NCI-H128 (cell line): ENCODE results near the gene TECTA.
A peak's percentile ranks its signal among the peaks of the same experiment; 100 is the strongest.
"Not testable (repeated sequence)": the region's sequence is repeated elsewhere in the genome, so short reads cannot be mapped to it uniquely, and the experiment has no call there.

Experiments
- DNase-seq: peaks from one replicate; lab custom pipeline; 2025; ENCODE audit not compliant: unreplicated experiment; lab: John Stamatoyannopoulos, UW

TECTA gene

DNA sequence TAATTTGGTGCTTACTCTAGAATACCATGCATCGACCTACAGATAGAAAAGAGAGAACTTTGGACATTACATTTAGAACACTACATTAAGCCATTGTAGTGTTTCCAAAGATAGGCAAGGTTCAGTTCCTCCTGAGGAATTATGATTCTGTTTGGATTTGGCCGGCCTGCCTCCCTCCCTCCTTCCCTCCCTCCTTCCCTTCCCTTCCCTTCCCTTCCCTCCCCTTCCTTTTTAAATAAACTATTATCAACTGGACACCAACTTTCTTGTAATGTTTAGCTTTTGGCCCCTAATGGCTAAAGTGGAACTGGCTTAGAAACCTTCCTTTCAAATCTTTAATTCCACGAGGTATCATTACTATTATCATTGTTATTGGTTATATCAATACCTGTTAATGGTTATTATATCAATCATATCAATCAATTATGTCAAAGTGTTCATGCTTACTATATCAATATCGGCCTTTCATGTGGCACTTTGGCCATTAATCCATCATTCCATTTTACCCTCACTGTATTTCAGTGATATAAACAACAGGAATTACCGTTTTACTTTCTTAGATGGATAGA, 60.4 kb downstream of the TECTA start:
- no peak for DNase-seq

- DNase-seq: no peak
Observed at GRCh38 chr11:121163658-121164308, 62.7 kb downstream of the TECTA start.

DNA sequence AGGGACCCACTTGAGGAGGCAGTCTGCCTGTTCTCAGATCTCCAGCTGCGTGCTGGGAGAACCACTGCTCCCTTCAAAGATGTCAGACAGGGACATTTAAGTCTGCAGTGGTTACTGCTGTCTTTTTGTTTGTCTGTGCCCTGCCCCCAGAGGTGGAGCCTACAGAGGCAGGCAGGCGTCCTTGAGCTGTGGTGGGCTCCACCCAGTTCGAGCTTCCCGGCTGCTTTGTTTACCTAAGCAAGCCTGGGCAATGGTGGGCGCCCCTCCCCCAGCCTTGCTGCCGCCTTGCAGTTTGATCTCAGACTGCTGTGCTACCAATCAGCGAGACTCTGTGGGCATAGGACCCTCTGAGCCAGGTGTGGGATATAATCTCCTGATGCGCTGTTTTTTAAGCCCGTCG, 76.6 kb downstream of the TECTA start:
- DNase-seq: not testable (repeated sequence)

- DNase-seq: no peak
Observed at GRCh38 chr11:121179306-121179705, 78.3 kb downstream of the TECTA start.

DNA sequence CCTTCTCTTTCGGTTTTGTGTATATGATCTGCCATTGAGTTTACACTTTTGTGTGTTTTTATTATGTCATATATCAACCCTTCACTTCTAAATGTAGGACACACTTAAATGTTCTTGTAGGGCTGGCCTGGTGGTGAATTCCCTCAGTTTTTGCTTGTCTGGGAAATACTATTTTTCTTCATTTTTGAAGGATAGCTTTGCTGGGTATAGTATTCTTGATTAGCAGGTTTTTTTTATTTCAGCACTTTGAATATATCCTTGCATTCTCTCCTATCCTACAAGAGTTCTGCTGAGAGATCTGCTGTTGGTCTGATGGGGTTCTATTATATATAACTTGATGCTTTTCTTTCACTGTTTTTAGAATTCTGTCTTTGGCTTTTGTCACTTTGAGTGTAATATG, 79.1 kb downstream of the TECTA start:
- DNase-seq: no peak

DNA sequence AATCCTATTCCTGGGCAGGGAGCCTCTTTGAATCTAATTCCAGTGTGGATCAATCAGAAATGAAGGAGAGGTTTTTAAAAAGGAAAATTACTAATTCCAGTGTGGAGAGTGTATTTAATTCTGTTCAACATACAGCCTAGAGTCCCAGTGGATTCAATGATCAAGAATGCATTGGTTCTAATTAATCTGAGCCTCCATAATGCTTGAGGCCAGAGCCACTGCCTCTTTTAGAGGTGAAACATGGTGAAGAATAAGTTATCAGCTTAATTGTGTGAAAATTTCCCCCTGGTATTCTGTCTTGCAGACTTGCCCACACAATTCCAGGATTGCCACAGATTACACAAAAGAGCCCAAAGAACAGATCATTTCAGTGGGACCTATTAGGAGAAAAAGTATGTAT, 87.7 kb downstream of the TECTA start:
- no peak for DNase-seq

DNA sequence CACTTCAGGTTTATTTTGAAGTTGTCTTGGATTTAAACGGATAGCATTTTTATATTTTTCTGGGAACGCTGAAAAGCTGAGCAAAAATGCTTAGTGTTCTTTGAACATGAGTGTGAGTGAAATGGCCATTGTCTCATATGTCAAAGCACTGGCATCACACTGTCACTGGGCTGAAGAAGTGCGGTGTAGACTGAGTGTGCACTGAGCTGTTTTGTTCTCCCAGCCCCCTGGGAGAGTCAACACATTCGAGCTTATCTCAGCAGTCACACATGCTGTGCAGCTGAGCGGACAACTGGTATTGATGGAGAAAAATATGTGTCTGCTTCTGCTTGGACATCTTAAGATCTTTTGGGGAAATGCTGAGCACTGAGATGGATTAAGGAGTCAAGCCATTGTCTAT, 90.8 kb downstream of the TECTA start:
- DNase-seq: no peak

GRCh38 chr11:121194731-121195596, 93.9 kb downstream of the TECTA start:
- DNase-seq: peak; percentile 37

GRCh38 chr11:121198491-121198890, 97.4 kb downstream of the TECTA start:
- no peak for DNase-seq

GRCh38 chr11:121199516-121199915, 98.5 kb downstream of the TECTA start:
- DNase-seq: no peak

DNA sequence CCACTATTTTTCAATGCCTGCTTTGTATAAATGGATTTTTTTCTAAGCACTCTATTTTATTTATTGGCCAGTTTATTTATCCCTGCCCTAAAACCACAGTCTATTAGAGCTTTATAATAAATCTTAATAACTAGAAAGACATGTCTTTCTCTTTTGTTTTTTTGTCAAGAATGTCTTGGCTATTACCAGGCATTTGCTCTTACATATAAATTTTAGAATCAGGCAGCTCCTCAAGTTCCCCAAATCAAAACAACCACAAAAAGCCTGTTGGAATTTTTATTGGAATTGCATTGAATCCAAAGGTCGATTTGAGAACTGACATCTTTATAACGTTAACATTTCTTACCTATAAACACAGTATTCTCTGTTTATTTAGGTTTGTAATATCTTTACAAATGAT, 105.8 kb downstream of the TECTA start:
- DNase-seq: no peak

- no peak for DNase-seq
Observed at GRCh38 chr11:121207485-121208115, 106.6 kb downstream of the TECTA start.

DNA sequence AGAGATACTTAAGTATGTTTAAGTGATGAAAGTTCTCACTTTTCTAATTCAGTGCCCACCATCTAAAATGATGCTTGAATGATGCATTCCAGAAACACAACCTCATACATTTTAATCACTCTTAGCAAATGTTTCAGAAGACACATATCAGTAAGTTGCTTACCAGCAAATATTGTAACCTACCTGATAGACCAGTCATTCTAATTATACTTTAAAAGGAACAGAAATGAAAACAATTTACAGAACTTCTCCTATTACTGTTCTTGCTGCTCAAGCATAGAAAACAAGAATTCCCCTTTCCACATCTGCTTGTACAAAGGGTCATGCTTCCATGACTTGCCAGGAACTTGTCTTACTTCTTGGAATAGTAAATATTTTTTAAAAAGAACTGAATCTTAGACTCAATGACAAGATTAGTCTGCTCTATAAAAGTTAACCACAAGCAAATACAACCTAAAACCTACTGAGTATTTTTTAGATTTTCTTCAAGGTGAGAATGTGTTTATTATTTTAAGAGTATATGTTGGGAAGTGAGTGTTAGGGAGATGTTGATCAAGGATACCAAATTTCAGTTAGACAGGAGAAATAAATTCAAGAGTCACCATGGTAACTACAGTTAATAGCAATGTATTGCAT, 109.5 kb downstream of the TECTA start:
- DNase-seq: no peak

GRCh38 chr11:121211626-121212025, 110.6 kb downstream of the TECTA start:
- DNase-seq: no peak

GRCh38 chr11:121212536-121213361, 111.7 kb downstream of the TECTA start:
- DNase-seq: no peak

DNA sequence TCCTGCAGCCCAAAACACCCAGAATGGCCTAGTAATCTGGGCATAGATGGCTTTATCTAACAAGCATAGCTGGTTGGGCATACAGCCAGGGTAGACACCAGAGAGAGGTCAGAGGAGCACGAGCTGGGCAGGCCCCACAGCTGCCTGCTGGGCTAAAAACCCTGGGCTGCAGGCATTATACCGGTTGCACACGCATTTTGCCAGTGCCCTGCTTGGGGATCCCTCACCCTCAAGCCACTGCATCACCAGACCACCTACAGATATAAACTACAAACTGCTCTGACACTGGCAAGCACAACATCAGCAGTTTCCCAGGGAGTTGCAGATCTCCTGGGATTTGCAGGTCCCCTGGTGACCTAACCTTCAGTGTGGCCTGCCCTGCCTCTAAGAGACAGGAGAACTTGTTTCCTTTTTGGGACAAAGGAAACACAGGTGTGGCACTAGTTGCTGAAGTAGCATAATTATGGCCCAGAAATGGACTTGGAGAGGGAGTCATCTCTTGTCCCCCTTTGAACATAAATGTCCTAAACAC, 112.4 kb downstream of the TECTA start:
- no peak for DNase-seq

- DNase-seq: no peak
Observed at GRCh38 chr11:121214861-121215260, 113.8 kb downstream of the TECTA start.

GRCh38 chr11:121221496-121222200, 120.6 kb downstream of the TECTA start:
- DNase-seq: no peak

DNA sequence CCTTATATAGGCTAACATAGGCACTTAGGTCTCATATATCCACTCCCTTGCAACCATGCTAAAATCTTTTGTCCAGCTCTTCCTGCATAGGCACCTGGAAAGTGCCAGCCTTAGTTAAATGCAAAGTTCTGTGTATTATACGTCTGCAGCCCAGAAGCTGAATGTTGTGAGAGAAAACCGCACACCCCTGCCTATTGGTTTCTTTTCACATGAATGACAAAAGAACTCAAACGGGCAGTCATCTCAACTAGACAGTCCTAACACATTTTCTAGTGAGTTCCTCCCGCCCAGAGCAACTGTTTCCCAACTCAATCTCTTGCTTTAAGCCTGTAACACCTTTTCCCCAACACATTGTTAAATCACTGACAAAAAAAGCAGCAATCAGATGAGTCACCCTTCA, 122.1 kb downstream of the TECTA start:
- no peak for DNase-seq

DNA sequence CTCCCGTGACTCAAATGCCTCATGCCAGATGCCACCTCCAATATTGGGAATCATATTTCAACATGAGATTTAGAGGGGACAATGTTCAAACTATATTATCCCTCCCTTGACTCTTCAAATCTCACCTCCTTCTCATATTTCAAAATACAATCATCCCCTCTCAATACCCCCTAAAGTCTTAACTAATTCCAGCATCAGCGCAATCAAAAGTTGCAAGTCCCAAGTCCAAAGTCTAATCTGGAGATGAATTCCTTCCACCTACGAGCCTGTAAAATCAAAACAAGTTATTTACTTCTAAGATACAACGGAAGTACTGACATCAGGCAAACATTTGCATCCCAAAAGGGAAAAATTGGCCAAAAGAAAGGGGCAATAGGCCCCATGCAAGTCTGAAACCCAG, 124.3 kb downstream of the TECTA start:
- DNase-seq: no peak
